Pancreas (tissue), 10 donors: Measurements from ENCODE around the gene RNF5. TPM values are rescaled to one million over a fixed set of nuclear protein-coding genes. Genes with fewer than 3 reads are reported as not detected.
A peak's percentile ranks its signal among the peaks of the same experiment; 100 is the strongest.
"Not testable (repeated sequence)": the region's sequence is repeated elsewhere in the genome, so short reads cannot be mapped to it uniquely, and the experiment has no call there.

Source experiments
- ATAC-seq, 4 donors: fragments of 200-7000 bp; cut with Tn5 transposase; one replicate each; pipeline versions ENCODE4 v1.8.0 to v1.9.1; 2020; ENCODE audit warnings: mild to moderate bottlenecking in 4 of 4, moderate library complexity in 4 of 4
- DNase-seq, 6 donors: peaks; one replicate each; pipeline ENCODE4 v3.0.0-alpha.2; 2020
- FAIRE-seq: peaks from 2 replicates; lab custom pipeline; 2012; peaks lifted over from hg19 to GRCh38; lab: Jason Lieb, UNC
- H3K27ac ChIP-seq, 4 donors: fragments of 200-600 bp; sonication (generic); 1 replicate in 3 of 4; 2 replicates in 1 of 4; pipeline versions ENCODE4 v1.5.0 to v1.8.0; 2020
- H3K27me3 ChIP-seq, 4 donors: fragments of 200-600 bp; one replicate each; pipeline ENCODE4 v1.8.0; 2021
- H3K36me3 ChIP-seq, 3 donors: fragments of 200-600 bp; sonication (generic) in 1 of 3; one replicate each; pipeline versions ENCODE4 v1.5.0 to v1.8.0; 2020 to 2021
- H3K4me1 ChIP-seq, 3 donors: fragments of 200-600 bp; one replicate each; pipeline ENCODE4 v1.8.0; 2021
- H3K4me3 ChIP-seq, 4 donors: fragments of 200-600 bp; sonication (generic) in 2 of 4; one replicate each; pipeline versions ENCODE4 v1.5.0 to v1.8.0; 2020 to 2021
- H3K9me3 ChIP-seq, 4 donors: fragments of 200-600 bp; one replicate each; pipeline ENCODE4 v1.8.0; 2021
- CTCF ChIP-seq, 4 donors: fragments of 200-600 bp; sonication (generic) in 3 of 4; IDR thresholded peaks; one replicate each; pipeline versions ENCODE4 v1.5.0 to v1.8.0; 2021; ENCODE audit warnings: antibody characterized with exemption in 4 of 4
- WGBS, 2 donors: extraction: QIAGEN DNeasy Blood & Tissue Kit; methylation state at CpG; one replicate each; pipeline ENCODE4 v1.1.7; 2013; 5-methylcytosine and 5-hydroxymethylcytosine counted together
- intact Hi-C, 3 donors: fragments of 100-400 bp; cut with DNase I; formaldehyde crosslinking; loops; one replicate each; pipeline versions ENCODE4 v1.11.1 to v1.14.2; 2022
- polyA plus RNA-seq, 2 donors: library from polyadenylated mRNA; stranded (reverse); fragments of 200-250 nt; gene quantifications; one replicate each; pipeline ENCODE4 v1.2.3, GENCODE V29; 2013
- total RNA-seq, 6 donors: library from RNA; stranded (reverse); fragmentation: NEBNext Ultra II Directional in 4 of 6; extraction: Animal tissue kit (Norgen Biotek cat#: 25700) in 4 of 6; gene quantifications; one replicate each; pipeline versions ENCODE4 v1.2.1 to v1.2.4, GENCODE V29; 2021 to 2023
- donor health status: healthy with polysubstance abuse.
- donor health status: DM: no; HTN: no; CAD: no; lungs with moderate emphysema.
- donor health status: DM: no; HTN: no; CAD: no.
- donor health status: control.
- donor health status: control.
- donor health status: Bipolar disorder and iron deficiency.
- donor health status: DM: yes; HTN: yes; CAD: no.
- donor health status: DM: no; HTN: no; CAD: no.
- donor health status: DM: no; HTN: no; CAD: no.
- donor health status: DM: yes; HTN: yes; CAD: no.

The RNF5 gene
- total and polyA plus RNA-seq, 8 donors, result 16.1 to 41.4 (median 25.8) TPM

- no peak for FAIRE-seq
- Histone ChIP-seq H3K36me3 (no peaks in the 10 kb centered on the region), H3K9me3 (no peaks in the 10 kb centered on the region), H3K27me3 (no peaks in the 10 kb centered on the region), H3K27ac (no peak overlapping the region), H3K4me3 (no peak overlapping the region), H3K4me1 (peaks cover 0 to 6% (median 3%) of the 10 kb centered on the region in 3 donors)
- TF ChIP-seq CTCF (IDR thresholded peaks at IDR 0.05), result no peak
- 77 to 78% methylated on average over 12 of the region's 12 CpGs for WGBS, 2 donors
- no peak for ATAC-seq
- intact Hi-C loops, result no loop called here
- no peak for DNase-seq
Observed at GRCh38 chr6:32187009-32187709, 9.0 kb downstream of the RNF5 start.

- ATAC-seq, DNase-seq, H3K9me3 ChIP-seq, H3K4me1 ChIP-seq, intact Hi-C loops, H3K36me3 ChIP-seq, FAIRE-seq, H3K27ac ChIP-seq, H3K27me3 ChIP-seq, H3K4me3 ChIP-seq: not testable (repeated sequence)
- 83% methylated on average over 17 to 18 of the region's 18 CpGs for WGBS, 2 donors
Observed at GRCh38 chr6:32187725-32188380, 9.6 kb downstream of the RNF5 start.

GRCh38 chr6:32188381-32189068, 10.3 kb downstream of the RNF5 start:
- Histone ChIP-seq H3K4me3 (peak overlapping the region in 3 of 4 donors; percentile 42 to 71 (median 56)), H3K4me1 (peaks cover 0 to 6% (median 3%) of the 10 kb centered on the region in 3 donors), H3K27ac (peak overlapping the region; percentile 13 to 92 (median 73)), H3K27me3 (no peaks in the 10 kb centered on the region), H3K9me3 (no peaks in the 10 kb centered on the region), H3K36me3 (no peaks in the 10 kb centered on the region)
- ATAC-seq (no peak), DNase-seq (no peak), FAIRE-seq (no peak)
- intact Hi-C loops, result no loop called here
- TF ChIP-seq CTCF (IDR thresholded peaks at IDR 0.05), result no peak
- 37 to 48% methylated on average over 10 to 12 of the region's 13 CpGs for WGBS, 2 donors

- H3K36me3 ChIP-seq, result no peaks in the 10 kb centered on the region
- FAIRE-seq (no peak), DNase-seq (no peak), ATAC-seq (peak in 3 of 4 donors; percentile 0 to 2 (median 1))
- H3K9me3 ChIP-seq, result no peaks in the 10 kb centered on the region
- intact Hi-C loops, result no loop called here
- WGBS, 2 donors, result 4 to 6% methylated on average over 7 to 10 of the region's 10 CpGs
- H3K27ac ChIP-seq, result peak overlapping the region; percentile 70 to 92 (median 73)
- H3K4me1 ChIP-seq, result peaks cover 0 to 6% (median 3%) of the 10 kb centered on the region in 3 donors
- no peaks in the 10 kb centered on the region for H3K27me3 ChIP-seq
- no peak for TF ChIP-seq CTCF (IDR thresholded peaks at IDR 0.05)
- peak overlapping the region; percentile 42 to 71 (median 52) for H3K4me3 ChIP-seq
Observed at GRCh38 chr6:32189069-32189741, 11.0 kb downstream of the RNF5 start.

- H3K4me1 ChIP-seq, result peaks cover 0 to 6% (median 6%) of the 10 kb centered on the region in 3 donors
- no peaks in the 10 kb centered on the region for H3K36me3 ChIP-seq
- FAIRE-seq (no peak), DNase-seq (peak in 1 of 6 donors; percentile 43), ATAC-seq (peak; percentile 1 to 11 (median 8))
- H3K4me3 ChIP-seq, result peak overlapping the region; percentile 42 to 71 (median 52)
- 1 to 26% methylated on average over 11 to 23 of the region's 23 CpGs for WGBS, 2 donors
- TF ChIP-seq CTCF (IDR thresholded peaks at IDR 0.05), result no peak
- H3K27me3 ChIP-seq, result no peaks in the 10 kb centered on the region
- no peaks in the 10 kb centered on the region for H3K9me3 ChIP-seq
- peak overlapping the region; percentile 70 to 92 (median 73) for H3K27ac ChIP-seq
- intact Hi-C loops, result no loop called here
Observed at GRCh38 chr6:32189742-32190053, 11.5 kb downstream of the RNF5 start.
